Fibroblast of skin of abdomen (primary cell): Measurements from ENCODE around the gene HELB.

Source experiments
- DNase-seq: peaks from one replicate; pipeline ENCODE4 v3.0.0-alpha.2; 2013

Gene HELB

GRCh38 chr12:66365718-66366490 is 63.6 kb downstream of the HELB start:
- no peak for DNase-seq

GRCh38 chr12:66367015-66367667 is 64.8 kb downstream of the HELB start:
- DNase-seq: no peak

- no peak for DNase-seq
These were observed 69.7 kb downstream of the HELB start for GRCh38 chr12:66371982-66372381.

GRCh38 chr12:66375560-66375959 is 73.3 kb downstream of the HELB start:
- DNase-seq: no peak

- DNase-seq: no peak
These were observed 77.3 kb downstream of the HELB start for GRCh38 chr12:66379616-66380015.

- no peak for DNase-seq
These were observed 78.7 kb downstream of the HELB start for GRCh38 chr12:66380769-66381535.

- DNase-seq: no peak
These were observed 84.8 kb downstream of the HELB start for GRCh38 chr12:66387117-66387516.
